Fibroblast of lung (primary cell): ENCODE results near the gene IRF2.

ENCODE experiments used
- CTCF ChIP-seq, 2 donors: IDR thresholded peaks in 1 of 2; conservative IDR thresholded peaks in 1 of 2; 1 replicate in 1 of 2; 2 replicates in 1 of 2; pipeline ENCODE4 v1.5.1; 2011 to 2012; ENCODE audit warnings: low read length in 2 of 2, control low read depth in 1 of 2, inconsistent platforms in 1 of 2, low read depth in 1 of 2, mild to moderate bottlenecking in 1 of 2
- EZH2 ChIP-seq: IDR thresholded peaks from 2 replicates; pipeline ENCODE4 v1.5.1; 2012; ENCODE audit warnings: low read length, control low read depth, mild to moderate bottlenecking; ENCODE audit errors: missing control alignments

GRCh38 chr4:184513802-184514120, 39.4 kb upstream of the IRF2 start:
- TF ChIP-seq CTCF (conservative IDR thresholded peaks at IDR 0.05 in 1 of 2, IDR thresholded peaks at IDR 0.05 in 1 of 2; ENCODE audit: low read depth in 1 of 2, low read length in 2 of 2) (no peak), EZH2 (no peak)
